HG03571 (cell line): Measurements from ENCODE around the gene VSTM4.

Source experiments
- ATAC-seq: cut with Tn5 transposase; IDR thresholded peaks from one replicate; pipeline ENCODE4 v1.9.1; 2021; ENCODE audit not compliant: unreplicated experiment

Gene VSTM4

GRCh38 chr10:49009199-49009979 is 105.9 kb downstream of the VSTM4 start:
- ATAC-seq: no peak

DNA sequence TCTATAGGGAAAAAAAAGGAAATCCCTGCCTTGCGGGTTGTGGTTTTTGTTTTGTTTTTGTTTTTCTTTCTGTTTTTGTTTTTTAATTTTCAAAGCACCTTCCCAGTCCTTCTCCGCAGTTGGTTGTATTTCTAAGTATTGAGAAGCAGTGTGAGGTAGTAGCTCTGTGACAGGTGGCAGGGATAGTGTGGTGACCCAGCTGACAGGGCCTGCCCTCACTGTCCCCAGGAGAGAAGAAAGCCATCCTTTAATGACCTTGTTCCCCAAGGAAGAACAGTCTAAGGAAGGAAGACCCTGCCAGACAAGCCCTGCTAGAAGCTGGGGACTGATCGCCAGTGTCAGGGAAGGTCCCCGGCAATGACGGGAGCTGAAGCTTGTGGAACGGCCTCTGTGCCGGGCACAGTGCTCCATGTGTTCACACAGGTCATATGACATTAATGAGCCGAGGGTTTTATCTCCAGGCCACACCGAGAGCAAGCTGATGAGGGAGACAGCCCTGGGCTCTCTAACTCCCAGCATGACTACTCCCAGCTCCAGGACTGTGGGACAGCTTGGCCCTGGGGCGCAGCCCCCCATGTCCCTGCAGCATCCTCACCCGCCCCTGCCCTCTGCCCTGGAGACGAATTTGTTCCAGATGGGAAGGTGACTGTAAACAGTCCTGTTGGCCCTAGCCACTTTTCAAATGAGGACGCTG is 106.7 kb downstream of the VSTM4 start:
- no peak for ATAC-seq

DNA sequence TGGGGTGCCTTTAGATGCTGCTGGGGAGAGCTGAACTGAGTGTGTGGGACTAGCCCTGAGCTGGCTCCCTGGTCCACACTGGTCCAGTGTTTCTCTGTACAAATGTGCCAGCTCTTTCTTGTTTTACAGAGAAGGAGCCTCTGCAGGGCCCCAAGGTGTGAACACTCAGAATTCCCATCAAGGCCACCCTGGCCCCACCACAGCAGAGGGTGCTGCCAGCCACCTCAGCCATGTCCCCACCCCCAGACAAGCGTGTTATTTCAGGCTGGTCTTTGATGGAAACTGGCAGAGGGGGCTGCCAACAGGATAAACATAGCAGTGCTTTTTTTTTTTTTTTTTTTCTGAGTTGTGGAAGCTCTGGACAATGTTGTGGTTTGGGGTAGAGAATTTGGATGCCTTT is 107.2 kb downstream of the VSTM4 start:
- no peak for ATAC-seq

GRCh38 chr10:49007129-49007528 is 108.2 kb downstream of the VSTM4 start:
- no peak for ATAC-seq

DNA sequence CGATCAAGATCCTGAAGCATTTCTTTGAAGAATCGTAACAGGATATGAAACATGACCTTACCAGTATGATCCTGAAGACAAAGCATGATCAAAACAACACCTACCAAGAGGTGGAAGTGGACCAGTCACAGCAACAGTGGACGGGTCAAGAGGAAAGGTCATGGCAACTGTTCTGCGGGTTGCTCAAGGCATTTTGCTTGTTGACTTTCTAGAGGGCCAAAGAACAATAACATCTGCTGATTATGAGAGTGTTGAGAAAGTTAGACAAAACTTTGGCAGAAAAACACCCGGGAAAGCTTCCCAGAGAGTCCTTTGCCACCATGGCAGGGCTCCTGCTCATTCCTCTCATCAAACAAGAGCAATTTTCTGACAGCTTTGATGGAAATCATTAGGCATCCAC is 110.1 kb downstream of the VSTM4 start:
- ATAC-seq: no peak

DNA sequence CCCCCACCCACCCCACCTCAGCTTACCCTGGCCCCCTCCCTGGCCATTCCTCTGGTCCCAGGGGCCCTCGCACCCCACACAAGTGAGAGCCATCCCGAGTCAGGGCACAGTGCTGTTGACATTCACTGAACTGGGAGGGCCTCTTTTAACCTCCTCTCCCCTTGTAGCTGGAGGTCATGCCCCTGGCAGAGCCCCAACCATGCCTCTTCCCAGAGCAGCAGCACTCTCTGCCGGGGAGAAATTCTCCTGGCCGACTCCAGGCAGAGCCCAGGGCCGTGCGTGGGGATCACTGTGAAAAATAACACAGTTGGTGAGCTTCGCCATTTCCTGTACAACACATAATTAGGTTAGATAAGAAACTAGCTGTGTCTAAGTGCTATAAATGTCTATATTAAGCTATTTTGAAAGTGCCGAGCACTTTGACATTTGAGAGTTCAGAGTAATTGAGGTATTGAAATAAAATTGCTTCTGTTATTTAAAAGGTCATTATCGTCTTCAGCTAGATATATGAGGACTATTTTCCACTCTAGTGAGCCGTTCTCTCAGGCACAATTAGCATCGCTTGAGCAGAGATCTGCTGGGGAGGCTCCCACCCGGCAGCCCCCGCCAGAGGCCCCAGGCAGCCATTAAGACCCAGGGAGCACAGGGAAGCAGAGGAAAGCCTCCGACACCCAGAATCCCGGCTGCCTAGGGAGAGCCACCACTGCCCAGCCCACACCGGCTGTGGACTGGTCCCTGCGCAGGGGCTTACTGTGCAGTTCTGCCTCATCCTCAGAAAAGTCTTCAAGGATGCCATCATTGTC is 113.3 kb downstream of the VSTM4 start:
- no peak for ATAC-seq

- no peak for ATAC-seq
Measured at GRCh38 chr10:49001402-49001801, 113.9 kb downstream of the VSTM4 start.

GRCh38 chr10:49000437-49001398 is 114.6 kb downstream of the VSTM4 start:
- ATAC-seq: no peak

GRCh38 chr10:48999346-48999745 is 116.0 kb downstream of the VSTM4 start:
- no peak for ATAC-seq

GRCh38 chr10:48996329-48996728 is 119.0 kb downstream of the VSTM4 start:
- no peak for ATAC-seq

DNA sequence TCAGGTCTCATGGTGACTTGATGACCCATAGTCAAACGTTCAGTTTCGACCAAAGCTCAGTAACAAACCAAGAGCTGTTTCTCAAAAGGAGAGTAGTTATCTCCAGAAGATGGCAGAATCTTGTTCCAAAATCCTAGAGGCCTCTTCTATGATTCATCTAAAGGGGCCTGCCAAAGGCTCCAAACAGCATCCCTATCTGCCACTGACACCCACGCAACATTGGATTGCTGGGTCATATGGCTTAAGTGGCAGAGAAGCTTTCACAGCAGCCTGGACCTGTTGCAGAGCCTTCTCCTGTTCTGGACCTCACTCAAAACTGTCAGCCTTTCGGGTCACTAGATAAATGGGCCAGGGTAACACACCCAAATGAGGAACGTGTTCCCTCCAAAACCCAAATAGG is 121.7 kb downstream of the VSTM4 start:
- no peak for ATAC-seq

GRCh38 chr10:48990226-48990625 is 125.1 kb downstream of the VSTM4 start:
- ATAC-seq: no peak

DNA sequence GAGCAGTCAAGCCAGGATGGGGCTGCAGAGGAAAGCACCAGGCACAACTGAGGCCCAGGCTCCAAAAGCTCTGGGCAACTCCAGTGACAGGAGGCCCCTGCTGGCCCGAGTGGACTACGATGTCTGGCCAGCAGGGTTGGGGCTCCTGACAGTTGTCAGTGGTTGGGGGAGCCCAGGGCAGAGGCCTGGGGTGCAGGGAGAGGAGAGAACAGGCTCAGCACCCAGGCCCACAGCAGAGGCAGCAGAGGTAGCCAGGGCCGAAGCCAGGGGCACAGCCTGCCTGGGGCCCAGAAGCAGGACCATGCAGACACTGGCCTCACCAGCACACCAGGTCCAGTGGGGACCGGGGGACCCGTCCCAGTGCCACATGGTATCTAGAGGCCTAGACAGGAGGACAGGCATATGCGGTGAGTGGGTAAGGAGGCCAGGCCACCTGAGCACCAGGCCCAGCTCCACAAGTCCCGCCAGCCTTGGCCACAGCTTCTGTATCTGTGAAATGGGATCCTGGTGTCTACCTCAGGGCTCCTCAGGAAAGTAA is 129.6 kb downstream of the VSTM4 start:
- no peak for ATAC-seq

DNA sequence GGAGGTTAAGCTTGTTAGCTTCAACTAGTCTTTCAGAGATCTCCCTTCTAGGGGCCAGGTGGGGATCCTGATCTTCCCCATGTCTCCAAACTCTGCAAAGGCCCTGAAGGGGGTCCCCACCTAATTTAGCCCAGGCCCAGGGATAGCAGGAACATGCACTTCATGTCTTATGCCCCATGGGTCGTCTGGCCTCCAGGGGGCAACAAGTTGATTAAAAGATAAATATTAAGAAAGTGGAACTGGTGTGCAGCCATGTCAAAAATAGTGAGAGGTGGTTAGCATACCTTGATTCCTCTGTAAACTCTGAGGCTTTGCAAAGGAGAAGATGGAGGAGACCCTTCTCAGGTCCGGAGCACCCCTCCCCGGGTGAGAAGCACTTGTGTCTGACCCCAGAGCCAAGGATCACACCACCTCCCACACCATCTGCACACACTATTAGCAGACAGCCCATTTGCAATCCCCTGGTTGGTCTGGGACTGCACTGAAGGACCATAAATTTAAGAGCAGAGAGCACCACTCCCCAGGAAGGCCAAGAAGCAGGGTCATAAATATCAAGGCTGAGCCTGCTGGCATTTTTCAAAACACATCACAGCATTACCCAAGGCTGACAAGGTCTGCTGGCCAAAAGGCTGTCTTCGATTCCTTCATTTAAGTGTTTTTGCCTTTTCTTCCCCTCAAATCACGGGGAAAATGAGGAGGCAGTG is 131.5 kb downstream of the VSTM4 start:
- no peak for ATAC-seq

DNA sequence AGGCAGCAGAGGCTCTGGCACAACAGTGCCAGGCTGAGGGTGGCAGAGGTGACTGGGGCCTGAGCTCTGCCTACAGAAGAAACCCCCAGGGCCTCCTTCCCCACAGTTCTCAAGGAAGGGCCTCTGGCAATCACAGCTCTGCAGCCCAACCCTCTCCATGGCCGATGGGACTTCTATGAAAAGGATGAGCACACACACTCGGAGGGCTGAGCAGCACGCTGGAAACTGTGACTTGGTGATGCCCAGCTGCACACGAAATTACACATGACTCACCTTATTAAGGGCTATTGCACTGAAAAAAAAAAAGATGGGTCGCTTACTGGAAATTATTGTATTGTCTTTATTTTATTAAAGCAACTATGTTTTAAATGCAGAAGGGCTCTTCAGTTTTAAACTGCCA is 132.7 kb downstream of the VSTM4 start:
- ATAC-seq: no peak

- no peak for ATAC-seq
Measured at GRCh38 chr10:48981310-48981907, 133.9 kb downstream of the VSTM4 start.

- no peak for ATAC-seq
Measured at GRCh38 chr10:48978318-48978717, 137.0 kb downstream of the VSTM4 start.

GRCh38 chr10:48976196-48976595 is 139.1 kb downstream of the VSTM4 start:
- no peak for ATAC-seq

DNA sequence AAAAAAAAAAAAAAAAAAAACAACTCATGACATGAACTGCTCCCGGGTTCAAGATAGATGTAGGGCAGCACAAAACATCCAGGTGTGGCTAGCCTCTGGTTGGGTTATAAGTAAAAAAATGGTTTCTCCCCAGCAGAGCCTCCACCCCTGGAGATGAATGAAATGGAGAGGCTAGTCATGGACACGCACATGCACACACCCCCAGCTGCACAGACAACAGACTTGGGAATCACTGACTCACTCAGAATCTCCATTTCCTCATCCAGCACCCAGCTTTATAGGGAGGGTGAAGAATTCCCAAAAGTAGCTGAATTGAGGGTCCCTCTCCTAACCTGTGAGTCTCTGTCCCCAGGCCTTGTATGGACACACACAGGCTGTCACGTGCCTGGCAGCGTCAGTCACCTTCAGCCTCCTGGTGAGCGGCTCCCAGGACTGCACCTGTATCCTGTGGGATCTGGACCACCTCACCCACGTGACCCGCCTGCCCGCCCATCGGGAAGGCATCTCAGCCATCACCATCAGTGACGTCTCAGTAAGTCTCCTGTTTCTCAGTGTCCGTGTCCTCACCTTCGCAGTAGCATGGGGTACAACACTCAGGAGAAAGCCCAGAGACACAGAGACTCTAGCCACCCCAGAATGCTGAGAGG is 140.7 kb downstream of the VSTM4 start:
- no peak for ATAC-seq
